Ishikawa (cell line): ENCODE data around the gene CLIC3.

ENCODE experiments used
- CEBPB ChIP-seq: IDR thresholded peaks from 2 replicates; pipeline ENCODE4 v1.6.1; 2012
- CREB1 ChIP-seq: IDR thresholded peaks from 2 replicates; pipeline ENCODE4 v1.6.1; 2012; ENCODE audit warnings: low read depth
- EGR1 ChIP-seq: IDR thresholded peaks from 2 replicates; pipeline ENCODE4 v1.6.1; 2012
- EP300 ChIP-seq: IDR thresholded peaks from 2 replicates; pipeline ENCODE4 v1.6.1; 2012; ENCODE audit warnings: borderline replicate concordance
- FOXM1 ChIP-seq: IDR thresholded peaks from 2 replicates; pipeline ENCODE4 v1.6.1; 2012; ENCODE audit warnings: low read depth, borderline replicate concordance
- NFIC ChIP-seq: IDR thresholded peaks from 2 replicates; pipeline ENCODE4 v1.6.1; 2012
- RAD21 ChIP-seq: IDR thresholded peaks from 2 replicates; pipeline ENCODE4 v1.6.1; 2012; ENCODE audit warnings: low read depth
- TAF1 ChIP-seq: IDR thresholded peaks from 2 replicates; pipeline ENCODE4 v1.6.1; 2012; ENCODE audit warnings: low read depth, mild to moderate bottlenecking
- TCF12 ChIP-seq: IDR thresholded peaks from 2 replicates; pipeline ENCODE4 v1.6.1; 2012; ENCODE audit warnings: low read depth
- TEAD4 ChIP-seq: IDR thresholded peaks from 2 replicates; pipeline ENCODE4 v1.6.1; 2012
- YY1 ChIP-seq: IDR thresholded peaks from 2 replicates; pipeline ENCODE4 v1.6.1; 2012; ENCODE audit warnings: low read depth
- ZBTB7A ChIP-seq: IDR thresholded peaks from 2 replicates; pipeline ENCODE4 v1.6.1; 2012; ENCODE audit warnings: low read depth
- TF ChIP-seq, protein P1 (sequence below): IDR thresholded peaks from 2 replicates; pipeline ENCODE4 v1.6.1; 2012
- TF ChIP-seq, protein P2 (sequence below): IDR thresholded peaks from 2 replicates; pipeline ENCODE4 v1.6.1; 2012; ENCODE audit warnings: low read depth, mild to moderate bottlenecking
- TF ChIP-seq, protein P3 (sequence below): IDR thresholded peaks from 2 replicates; pipeline ENCODE4 v1.6.1; 2012

Gene CLIC3

DNA sequence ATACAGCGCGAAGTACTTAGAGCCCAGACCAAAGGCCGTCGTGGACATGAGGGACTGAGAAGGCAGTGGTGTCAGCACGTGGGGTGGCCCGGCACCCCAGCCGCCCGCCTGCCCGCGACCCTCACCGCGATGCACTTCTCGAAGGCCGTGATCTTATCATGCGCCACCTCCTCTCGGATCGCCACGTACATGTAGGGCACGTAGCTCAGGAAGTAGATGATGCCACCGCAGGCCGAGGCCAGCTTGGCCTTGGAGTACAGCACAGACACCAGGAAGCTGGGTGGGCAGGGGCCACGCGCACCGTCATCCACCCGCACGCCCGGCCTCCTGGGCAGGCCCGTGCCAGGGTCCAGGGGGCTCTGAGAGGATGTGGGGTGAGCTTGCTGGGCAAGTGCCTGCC, 20.7 kb upstream of the CLIC3 start:
- TF ChIP-seq EGR1 (no peak), YY1 (no peak), RAD21 (no peak), TAF1 (no peak), TCF12 (no peak), CREB1 (no peak)
- TF ChIP-seq, protein P1, sequence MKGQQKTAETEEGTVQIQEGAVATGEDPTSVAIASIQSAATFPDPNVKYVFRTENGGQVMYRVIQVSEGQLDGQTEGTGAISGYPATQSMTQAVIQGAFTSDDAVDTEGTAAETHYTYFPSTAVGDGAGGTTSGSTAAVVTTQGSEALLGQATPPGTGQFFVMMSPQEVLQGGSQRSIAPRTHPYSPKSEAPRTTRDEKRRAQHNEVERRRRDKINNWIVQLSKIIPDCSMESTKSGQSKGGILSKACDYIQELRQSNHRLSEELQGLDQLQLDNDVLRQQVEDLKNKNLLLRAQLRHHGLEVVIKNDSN = no peak
- TF ChIP-seq, protein P2, sequence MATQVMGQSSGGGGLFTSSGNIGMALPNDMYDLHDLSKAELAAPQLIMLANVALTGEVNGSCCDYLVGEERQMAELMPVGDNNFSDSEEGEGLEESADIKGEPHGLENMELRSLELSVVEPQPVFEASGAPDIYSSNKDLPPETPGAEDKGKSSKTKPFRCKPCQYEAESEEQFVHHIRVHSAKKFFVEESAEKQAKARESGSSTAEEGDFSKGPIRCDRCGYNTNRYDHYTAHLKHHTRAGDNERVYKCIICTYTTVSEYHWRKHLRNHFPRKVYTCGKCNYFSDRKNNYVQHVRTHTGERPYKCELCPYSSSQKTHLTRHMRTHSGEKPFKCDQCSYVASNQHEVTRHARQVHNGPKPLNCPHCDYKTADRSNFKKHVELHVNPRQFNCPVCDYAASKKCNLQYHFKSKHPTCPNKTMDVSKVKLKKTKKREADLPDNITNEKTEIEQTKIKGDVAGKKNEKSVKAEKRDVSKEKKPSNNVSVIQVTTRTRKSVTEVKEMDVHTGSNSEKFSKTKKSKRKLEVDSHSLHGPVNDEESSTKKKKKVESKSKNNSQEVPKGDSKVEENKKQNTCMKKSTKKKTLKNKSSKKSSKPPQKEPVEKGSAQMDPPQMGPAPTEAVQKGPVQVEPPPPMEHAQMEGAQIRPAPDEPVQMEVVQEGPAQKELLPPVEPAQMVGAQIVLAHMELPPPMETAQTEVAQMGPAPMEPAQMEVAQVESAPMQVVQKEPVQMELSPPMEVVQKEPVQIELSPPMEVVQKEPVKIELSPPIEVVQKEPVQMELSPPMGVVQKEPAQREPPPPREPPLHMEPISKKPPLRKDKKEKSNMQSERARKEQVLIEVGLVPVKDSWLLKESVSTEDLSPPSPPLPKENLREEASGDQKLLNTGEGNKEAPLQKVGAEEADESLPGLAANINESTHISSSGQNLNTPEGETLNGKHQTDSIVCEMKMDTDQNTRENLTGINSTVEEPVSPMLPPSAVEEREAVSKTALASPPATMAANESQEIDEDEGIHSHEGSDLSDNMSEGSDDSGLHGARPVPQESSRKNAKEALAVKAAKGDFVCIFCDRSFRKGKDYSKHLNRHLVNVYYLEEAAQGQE = no peak

DNA sequence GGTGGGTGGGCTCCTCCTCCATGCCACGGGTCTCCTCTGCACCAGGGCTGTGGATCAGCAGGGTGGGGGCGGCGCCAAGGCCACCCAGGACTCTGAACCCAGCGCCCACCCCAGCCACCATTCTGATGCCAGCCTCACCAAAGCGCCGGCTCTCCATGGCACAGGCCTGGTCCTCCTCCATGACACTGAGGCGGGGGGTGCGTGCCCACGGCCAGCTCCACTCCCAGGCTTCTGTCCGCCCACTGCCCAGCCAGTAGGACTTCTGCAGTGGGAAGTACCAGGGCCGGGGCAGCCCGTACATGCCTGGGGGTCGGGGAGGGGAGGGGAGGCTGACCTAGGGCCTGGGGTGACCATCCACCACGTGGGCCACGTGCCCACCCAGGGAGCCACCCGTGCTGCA, 20.1 kb upstream of the CLIC3 start:
- TF ChIP-seq TEAD4 (no peak), TCF12 (no peak), ZBTB7A (no peak), NFIC (no peak)

DNA sequence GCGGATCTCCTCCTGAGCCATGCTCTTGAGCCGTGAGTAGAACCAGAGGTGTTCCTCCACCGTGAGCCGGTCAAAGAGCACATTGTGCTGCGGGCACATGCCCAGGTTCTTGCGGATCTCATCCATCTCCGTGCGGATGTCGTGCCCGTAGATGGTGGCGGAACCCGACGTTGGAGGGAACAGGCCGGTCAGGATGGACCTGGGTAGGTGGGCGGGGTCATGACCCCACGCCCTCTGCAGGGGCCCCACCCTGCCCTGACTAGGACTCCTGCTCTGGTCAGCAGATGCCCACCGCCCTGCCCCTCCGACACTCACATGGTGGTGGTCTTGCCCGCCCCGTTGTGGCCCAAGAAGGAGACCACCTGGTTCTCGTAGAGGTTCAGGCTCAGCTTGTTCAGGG, 19.6 kb upstream of the CLIC3 start:
- TF ChIP-seq NFIC (no peak), EP300 (no peak), FOXM1 (no peak), ZBTB7A (no peak), YY1 (no peak), CREB1 (no peak), TCF12 (no peak), CEBPB (no peak), RAD21 (no peak), TEAD4 (no peak)
- TF ChIP-seq, protein P1 = no peak
- TF ChIP-seq, protein P2 = no peak

DNA sequence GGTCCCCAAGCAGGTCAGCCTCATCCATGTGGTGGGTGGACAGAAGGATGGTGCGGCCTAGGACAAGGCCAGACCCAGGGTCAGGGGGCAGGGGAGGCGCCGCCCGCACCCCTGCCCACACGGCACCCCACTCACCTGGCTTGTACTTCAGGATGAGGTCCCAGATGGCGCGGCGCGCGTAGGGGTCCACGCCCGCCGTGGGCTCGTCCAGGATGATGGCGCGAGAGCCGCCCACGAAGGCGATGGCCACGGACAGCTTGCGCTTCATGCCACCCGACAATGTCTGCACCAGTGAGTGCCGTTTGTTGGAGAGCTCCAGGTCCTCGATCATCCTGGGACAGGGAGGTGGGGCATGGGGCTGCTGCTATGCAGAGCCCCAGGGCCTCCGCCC, 19.2 kb upstream of the CLIC3 start:
- TF ChIP-seq TEAD4 = no peak
- no peak for TF ChIP-seq TCF12
- no peak for TF ChIP-seq YY1
- TF ChIP-seq TAF1 = no peak
- TF ChIP-seq NFIC = no peak
- TF ChIP-seq, protein P3, sequence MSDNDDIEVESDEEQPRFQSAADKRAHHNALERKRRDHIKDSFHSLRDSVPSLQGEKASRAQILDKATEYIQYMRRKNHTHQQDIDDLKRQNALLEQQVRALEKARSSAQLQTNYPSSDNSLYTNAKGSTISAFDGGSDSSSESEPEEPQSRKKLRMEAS = no peak
- no peak for TF ChIP-seq RAD21
- no peak for TF ChIP-seq FOXM1
- no peak for TF ChIP-seq ZBTB7A
- TF ChIP-seq, protein P2 = no peak
- TF ChIP-seq, protein P1 = no peak
- TF ChIP-seq CEBPB = no peak
- TF ChIP-seq CREB1 = no peak
- no peak for TF ChIP-seq EP300
- TF ChIP-seq EGR1 = no peak

DNA sequence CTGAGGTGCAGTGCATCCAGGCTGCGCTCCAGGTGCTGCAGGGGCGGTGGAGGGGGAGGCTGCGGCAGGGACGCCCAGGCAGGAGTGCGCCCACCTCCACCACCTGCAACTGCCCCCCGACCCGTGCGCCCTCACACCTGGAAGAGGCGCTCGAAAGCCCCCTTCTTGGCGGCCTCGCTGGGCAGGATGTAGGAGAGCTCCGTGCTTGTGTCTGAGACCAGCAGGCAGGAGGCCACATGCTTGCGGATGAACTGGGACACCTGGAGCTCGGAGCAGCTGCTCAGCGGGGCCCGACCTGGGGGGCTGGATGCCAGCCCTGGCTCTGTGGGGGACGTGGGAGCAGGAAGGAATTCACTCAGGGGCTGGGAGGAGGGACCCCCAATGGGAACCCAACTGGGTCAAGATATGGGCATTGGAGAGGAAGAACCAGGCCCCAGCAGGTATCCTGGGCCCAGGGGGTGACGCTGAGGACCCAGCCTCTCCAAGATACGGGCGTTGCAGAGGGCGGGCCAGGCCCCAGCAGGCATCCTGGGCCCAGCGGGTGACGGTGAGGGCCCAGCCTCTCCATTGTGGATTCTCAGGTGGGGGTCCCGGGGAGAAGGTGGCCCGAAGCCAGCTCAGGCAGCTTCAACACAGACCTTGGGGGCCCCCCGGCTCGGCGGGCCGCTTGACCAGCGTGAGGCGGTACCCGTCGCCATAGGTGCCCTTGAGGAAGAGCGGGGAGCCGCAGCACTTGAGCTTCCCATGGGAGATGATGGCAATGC, 18.6 kb upstream of the CLIC3 start:
- TF ChIP-seq TEAD4 (no peak), FOXM1 (no peak), CREB1 (no peak), EP300 (peak; percentile 51), TCF12 (peak; percentile 85; the same call in 1 of the 2 replicates), YY1 (no peak), RAD21 (no peak), EGR1 (no peak), CEBPB (no peak), ZBTB7A (no peak), NFIC (peak; percentile 76; the same call in 1 of the 2 replicates)
- TF ChIP-seq, protein P2 = no peak
- TF ChIP-seq, protein P3 = peak; percentile 24; the same call in 1 of the 2 replicates
